Body of pancreas (tissue), 4 donors: ENCODE results near the gene TPCN2. TPM values are rescaled to one million over a fixed set of nuclear protein-coding genes. Genes with fewer than 3 reads are reported as not detected.

ENCODE experiments used
- ATAC-seq: fragments of 150-250 bp; one replicate; pipeline ENCODE4 v1.9.1; 2016
- DNase-seq, 4 donors: peaks; one replicate each; pipeline ENCODE4 v3.0.0-alpha.2; 2019
- H3K27ac ChIP-seq, 4 donors: fragments of 200-600 bp; sonication (generic); 1 replicate in 3 of 4; 2 replicates in 1 of 4; pipeline versions ENCODE4 v1.5.1 to v1.6.1; 2016 to 2019; ENCODE audit warnings: mild to moderate bottlenecking in 1 of 4, mixed read lengths in 1 of 4, moderate library complexity in 1 of 4
- H3K27me3 ChIP-seq, 2 donors: fragments of 200-600 bp; sonication (generic); one replicate each; pipeline ENCODE4 v1.6.0; 2016; ENCODE audit warnings: mild to moderate bottlenecking in 1 of 2
- H3K36me3 ChIP-seq, 2 donors: fragments of 200-600 bp; sonication (generic); replicated peaks in 1 of 2; 2 replicates each; pipeline ENCODE4 v1.5.1; 2016; ENCODE audit warnings: low read depth in 2 of 2; ENCODE audit not compliant: insufficient read depth in 1 of 2
- H3K4me1 ChIP-seq: fragments of 200-600 bp; sonication (generic); one replicate; pipeline ENCODE4 v1.6.0; 2016
- H3K4me3 ChIP-seq, 2 donors: fragments of 200-600 bp; sonication (generic); 1 replicate in 1 of 2; 2 replicates in 1 of 2; pipeline ENCODE4 v1.5.1; 2016 to 2019
- H3K9me3 ChIP-seq, 3 donors: fragments of 200-600 bp; sonication (generic); 1 replicate in 2 of 3; 2 replicates in 1 of 3; pipeline ENCODE4 v1.5.1; 2016
- CTCF ChIP-seq, 7 experiments: fragments of 450-650 bp in 4 of 7; fragments of 200-600 bp in 3 of 7; sonication (generic) in 3 of 7; IDR thresholded peaks; one replicate each; pipeline ENCODE4 v1.5.1; 2016 to 2019; ENCODE audit warnings: antibody characterized with exemption in 7 of 7
- POLR2A ChIP-seq, 3 donors: fragments of 450-650 bp; IDR thresholded peaks; one replicate each; pipeline ENCODE4 v1.6.1; 2016; ENCODE audit warnings: antibody characterized with exemption in 3 of 3, mild to moderate bottlenecking in 2 of 3
- WGBS, 2 donors: methylation state at CpG; one replicate each; pipeline ENCODE4 v1.1.5; 2017; 5-methylcytosine and 5-hydroxymethylcytosine counted together
- intact Hi-C: fragments of 100-400 bp; cut with DNase I; formaldehyde crosslinking; loops from one replicate; pipeline ENCODE4 v1.15.1; 2023
- total RNA-seq, 2 donors: library from RNA; depleted of rRNA; stranded (reverse); fragments of >200 nt; gene quantifications; one replicate each; pipeline ENCODE4 v1.1.0, GENCODE V29; 2016

The TPCN2 gene
- total RNA-seq, 2 donors from 2014 or later: 10.9 to 18.9 TPM

- TF ChIP-seq POLR2A (IDR thresholded peaks at IDR 0.05) (no peak), CTCF (IDR thresholded peaks at IDR 0.05) (no peak)
- peaks cover 38% of the 10 kb centered on the region for H3K4me1 ChIP-seq
- DNase-seq: no peak
- no peak overlapping the region for H3K4me3 ChIP-seq
- WGBS, 2 donors: 52 to 54% methylated on average over 2 to 9 of the region's 9 CpGs
- intact Hi-C loops: no loop called here
- peaks cover 0 to 5% of the 10 kb centered on the region in 2 donors for H3K27me3 ChIP-seq
- peak overlapping the region in 2 of 4 donors; percentile 43 to 44 for H3K27ac ChIP-seq
- no peak for ATAC-seq
- H3K36me3 ChIP-seq: no peaks in the 10 kb centered on the region
- H3K9me3 ChIP-seq: no peaks in the 10 kb centered on the region
These were observed 38.3 kb upstream of the TPCN2 start for GRCh38 chr11:69010361-69010891.

GRCh38 chr11:69010964-69011623, 37.6 kb upstream of the TPCN2 start:
- intact Hi-C loops: no loop called here
- Histone ChIP-seq H3K4me1 (peaks cover 38% of the 10 kb centered on the region), H3K36me3 (no peaks in the 10 kb centered on the region), H3K9me3 (no peaks in the 10 kb centered on the region), H3K27me3 (peaks cover 0 to 5% of the 10 kb centered on the region in 2 donors), H3K4me3 (no peak overlapping the region), H3K27ac (peak overlapping the region in 2 of 4 donors; percentile 43 to 44)
- ATAC-seq (peak; percentile 71), DNase-seq (peak; percentile 57 to 67 (median 62))
- 16 to 54% methylated on average over 5 to 35 of the region's 43 CpGs for WGBS, 2 donors
- TF ChIP-seq CTCF (IDR thresholded peaks at IDR 0.05) (no peak), POLR2A (IDR thresholded peaks at IDR 0.05) (peak; percentile 8 to 49 (median 33))

- DNase-seq (no peak), ATAC-seq (no peak)
- Histone ChIP-seq H3K27me3 (peaks cover 0 to 5% of the 10 kb centered on the region in 2 donors), H3K4me3 (no peak overlapping the region), H3K36me3 (no peaks in the 10 kb centered on the region), H3K27ac (peak overlapping the region in 1 of 4 donors; percentile 47), H3K4me1 (peaks cover 38% of the 10 kb centered on the region), H3K9me3 (no peaks in the 10 kb centered on the region)
- intact Hi-C loops: no loop called here
- TF ChIP-seq CTCF (IDR thresholded peaks at IDR 0.05): no peak
- no peak for TF ChIP-seq POLR2A (IDR thresholded peaks at IDR 0.05)
- 56% methylated on average over 9 of the region's 9 CpGs for WGBS, 2 donors
These were observed 37.1 kb upstream of the TPCN2 start for GRCh38 chr11:69011624-69012091.

- Histone ChIP-seq H3K27ac (peak overlapping the region in 2 of 4 donors; percentile 32 to 47), H3K4me3 (no peak overlapping the region), H3K27me3 (peaks cover 0 to 5% of the 10 kb centered on the region in 2 donors), H3K4me1 (peaks cover 34% of the 10 kb centered on the region), H3K9me3 (no peaks in the 10 kb centered on the region), H3K36me3 (no peaks in the 10 kb centered on the region)
- DNase-seq (no peak), ATAC-seq (no peak)
- 44 to 52% methylated on average over 15 to 21 of the region's 21 CpGs for WGBS, 2 donors
- TF ChIP-seq CTCF (IDR thresholded peaks at IDR 0.05) (no peak), POLR2A (IDR thresholded peaks at IDR 0.05) (no peak)
- intact Hi-C loops: no loop called here
These were observed 36.4 kb upstream of the TPCN2 start for GRCh38 chr11:69012092-69013008.
